NOMO-1 (cell line): ENCODE data around the gene MAD1L1.
"Not testable (repeated sequence)": the region's sequence is repeated elsewhere in the genome, so short reads cannot be mapped to it uniquely, and the experiment has no call there.

Experiments
- DNase-seq, 2 experiments: peaks; one replicate each; lab custom pipeline; 2025; ENCODE audit not compliant: unreplicated experiment in 2 of 2; lab: John Stamatoyannopoulos, UW

MAD1L1 gene

GRCh38 chr7:1995911-1996420 lies 236.8 kb downstream of the MAD1L1 start:
- DNase-seq, result not testable (repeated sequence)

- DNase-seq, result no peak
Observed at GRCh38 chr7:1995426-1995825, 237.3 kb downstream of the MAD1L1 start.

- DNase-seq, result no peak
Observed at GRCh38 chr7:1994931-1995330, 237.8 kb downstream of the MAD1L1 start.

GRCh38 chr7:1993776-1994740 lies 238.7 kb downstream of the MAD1L1 start:
- no peak for DNase-seq

- no peak for DNase-seq
Observed at GRCh38 chr7:1993031-1993695, 239.6 kb downstream of the MAD1L1 start.

- DNase-seq, result no peak
Observed at GRCh38 chr7:1992554-1992953, 240.2 kb downstream of the MAD1L1 start.

GRCh38 chr7:1990001-1990670 lies 242.6 kb downstream of the MAD1L1 start:
- no peak for DNase-seq

GRCh38 chr7:1989049-1989860 lies 243.5 kb downstream of the MAD1L1 start:
- no peak for DNase-seq

GRCh38 chr7:1988533-1988930 lies 244.2 kb downstream of the MAD1L1 start:
- no peak for DNase-seq

GRCh38 chr7:1987591-1988532 lies 244.9 kb downstream of the MAD1L1 start:
- DNase-seq, result no peak

GRCh38 chr7:1987084-1987535 lies 245.6 kb downstream of the MAD1L1 start:
- DNase-seq, result no peak

GRCh38 chr7:1986366-1987083 lies 246.2 kb downstream of the MAD1L1 start:
- DNase-seq, result no peak

GRCh38 chr7:1985936-1986335 lies 246.8 kb downstream of the MAD1L1 start:
- DNase-seq, result no peak

GRCh38 chr7:1985042-1985441 lies 247.7 kb downstream of the MAD1L1 start:
- DNase-seq, result no peak

- DNase-seq, result no peak
Observed at GRCh38 chr7:1981878-1982230, 250.9 kb downstream of the MAD1L1 start.

- no peak for DNase-seq
Observed at GRCh38 chr7:1981201-1981877, 251.4 kb downstream of the MAD1L1 start.

- DNase-seq, result no peak
Observed at GRCh38 chr7:1979591-1980560, 252.9 kb downstream of the MAD1L1 start.
